GM12878 (cell line): ENCODE measurements around the gene IKZF1. TPM values are rescaled to one million over a fixed set of nuclear protein-coding genes. Genes with fewer than 3 reads are reported as not detected.

Experiments used
- BMI1 ChIP-seq: fragments of 450-650 bp; IDR thresholded peaks from 2 replicates; pipeline ENCODE4 v1.6.1; 2016; ENCODE audit warnings: mild to moderate bottlenecking, moderate library complexity, borderline replicate concordance
- E2F4 ChIP-seq: IDR thresholded peaks from 2 replicates; pipeline ENCODE4 v1.6.1; 2012; ENCODE audit warnings: low read depth, low read length, improper control_type of control experiment
- KDM1A ChIP-seq: fragments of 200-600 bp; sonication (generic); IDR thresholded peaks from 2 replicates; pipeline ENCODE4 v1.6.1; 2016; ENCODE audit warnings: borderline replicate concordance
- POLR2AphosphoS5 ChIP-seq: IDR thresholded peaks from 2 replicates; pipeline ENCODE4 v1.6.1; 2011; ENCODE audit warnings: mild to moderate bottlenecking, low read length, inconsistent platforms
- TAF1 ChIP-seq: IDR thresholded peaks from 2 replicates; pipeline ENCODE4 v1.6.1; 2011; ENCODE audit warnings: mild to moderate bottlenecking, low read depth, low read length, borderline replicate concordance
- ZNF384 ChIP-seq: IDR thresholded peaks from 2 replicates; pipeline ENCODE4 v1.6.1; 2012; ENCODE audit warnings: low read depth, mild to moderate bottlenecking, low read length, improper control_type of control experiment, borderline replicate concordance
- ZNF687 ChIP-seq: fragments of 450-650 bp; IDR thresholded peaks from 2 replicates; pipeline ENCODE4 v1.6.1; 2017; ENCODE audit warnings: mild to moderate bottlenecking, moderate library complexity
- polyA plus RNA-seq, 11 experiments: library from polyadenylated mRNA; depleted of rRNA in 4 of 11; unstranded in 6 of 11; stranded (reverse) in 5 of 11; fragments of >200 nt; fragmentation: Nextera tagmentation in 4 of 11; fragmentation: Illumina TruSeq in 1 of 11; extraction: Ambion mirVana in 4 of 11; extraction: Trizol in 1 of 11; gene quantifications; 1 replicate in 1 of 11; 2 replicates in 10 of 11; pipeline versions ENCODE4 v1.2.1 to v1.2.3, GENCODE V29; 2011 to 2016; ENCODE audit warnings: inconsistent platforms in 2 of 11, missing spikeins in 2 of 11, low read depth in 1 of 11
- total RNA-seq, 4 experiments: library from RNA; depleted of rRNA in 3 of 4; stranded (reverse); fragments of >200 nt in 3 of 4; fragmentation: Illumina TruSeq in 1 of 4; extraction: Trizol in 1 of 4; gene quantifications; 2 replicates each; pipeline versions ENCODE4 v1.2.1 to v1.2.3, GENCODE V29; 2013 to 2021

The IKZF1 gene
- total and polyA plus RNA-seq, 10 of the 15 experiments (the other 5 are each of a cell fraction or from before 2014, with no cell fraction given): 27.2 to 125 (median 71.6) TPM

GRCh38 chr7:50310956-50311355 is 6.4 kb downstream of the IKZF1 start (continued):
- TF ChIP-seq ZNF687 (no peak), BMI1 (no peak), ZNF384 (no peak), TAF1 (no peak), POLR2AphosphoS5 (no peak), KDM1A (no peak), E2F4 (no peak)
